Measurements from ENCODE around the gene FANCE.
"Not testable (repeated sequence)": the region's sequence is repeated elsewhere in the genome, so short reads cannot be mapped to it uniquely, and the experiment has no call there.

FANCE gene

DNA sequence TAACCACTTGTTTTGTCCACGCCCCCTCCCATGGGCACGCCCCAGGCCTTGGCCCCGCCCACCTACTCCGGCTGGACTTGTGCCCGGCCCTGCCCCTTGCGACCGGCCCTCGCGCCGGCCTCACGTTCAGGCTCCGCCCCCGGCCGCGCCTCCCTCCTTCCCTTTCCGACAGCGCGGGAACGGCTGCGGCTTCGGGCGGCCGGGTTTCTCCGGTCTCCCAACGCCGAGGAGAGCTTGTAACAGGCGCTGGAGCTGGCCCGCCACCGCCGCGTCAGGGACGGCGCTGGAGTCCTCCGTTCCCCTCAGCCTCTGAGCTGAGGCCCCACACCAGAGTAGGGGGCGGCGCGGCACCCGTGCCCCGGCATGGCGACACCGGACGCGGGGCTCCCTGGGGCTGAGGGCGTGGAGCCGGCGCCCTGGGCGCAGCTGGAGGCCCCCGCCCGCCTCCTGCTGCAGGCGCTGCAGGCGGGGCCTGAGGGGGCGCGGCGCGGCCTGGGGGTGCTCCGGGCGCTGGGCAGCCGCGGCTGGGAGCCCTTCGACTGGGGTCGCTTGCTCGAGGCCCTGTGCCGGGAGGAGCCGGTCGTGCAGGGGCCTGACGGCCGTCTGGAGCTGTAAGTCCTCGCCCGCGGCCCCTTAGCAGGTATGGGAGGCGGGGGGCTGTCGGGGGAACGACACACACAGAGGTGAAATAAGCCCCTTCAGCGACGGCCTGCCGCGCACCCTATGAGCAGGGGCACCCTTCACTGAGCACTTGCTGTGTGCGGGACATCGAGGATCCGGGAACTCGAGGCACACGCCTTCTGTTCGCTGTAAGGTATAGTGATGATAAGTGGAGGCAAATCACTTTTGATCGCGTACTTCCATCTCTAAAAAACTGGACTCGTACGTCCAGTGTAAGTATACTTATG is at the start of gene FANCE:
Gene FANCE (plus strand): TSS at position 156 of the 908 bp plus-strand sequence. CDS start 208 bp downstream, at position 364.
- peak; percentile 76 for DNase-seq

DNA sequence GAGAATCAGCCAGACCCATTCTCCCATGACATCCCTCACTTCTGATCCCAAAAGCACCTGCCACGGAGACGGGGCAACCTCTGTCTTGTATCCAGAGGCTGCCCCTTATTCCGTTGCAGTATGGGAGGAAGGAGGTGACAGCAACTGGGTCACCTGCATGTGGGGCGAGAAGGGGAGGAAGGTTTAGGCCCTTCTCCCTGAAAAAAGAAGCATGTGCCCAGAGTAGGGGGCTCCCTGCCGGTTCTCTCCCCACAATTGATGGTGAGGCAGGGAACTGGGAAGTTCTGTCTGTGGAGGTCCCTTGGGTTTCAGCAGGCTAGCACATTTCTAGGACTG is 49.3 kb upstream of the FANCE start:
- no peak for DNase-seq

GRCh38 chr6:35403544-35404442 is 48.3 kb upstream of the FANCE start:
- DNase-seq, result no peak

- no peak for DNase-seq
These were observed 45.2 kb upstream of the FANCE start for GRCh38 chr6:35406711-35407485.

GRCh38 chr6:35409245-35409644 is 42.9 kb upstream of the FANCE start:
- no peak for DNase-seq

GRCh38 chr6:35410131-35410530 is 42.0 kb upstream of the FANCE start:
- DNase-seq, result no peak

GRCh38 chr6:35411066-35411465 is 41.1 kb upstream of the FANCE start:
- DNase-seq, result no peak

GRCh38 chr6:35412102-35412501 is 40.0 kb upstream of the FANCE start:
- DNase-seq, result no peak

DNA sequence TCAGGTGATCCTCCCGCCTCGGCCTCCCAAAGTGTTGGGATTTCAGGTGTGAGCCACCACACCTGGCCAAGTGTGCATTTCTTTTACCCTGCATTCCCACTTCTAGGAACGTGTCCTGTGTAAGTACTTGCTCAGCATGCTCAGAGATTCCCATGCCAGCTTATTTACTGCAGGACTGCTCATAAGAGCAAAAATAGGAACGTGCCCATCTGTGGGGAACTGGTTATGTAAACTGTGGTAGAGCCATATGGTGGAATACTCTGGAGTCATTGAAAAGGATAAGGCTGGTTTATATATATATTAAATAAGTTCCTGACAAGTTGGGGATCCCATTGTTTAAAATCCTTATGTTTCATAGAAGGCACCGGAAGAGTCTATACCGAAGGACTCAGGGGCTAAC is 38.2 kb upstream of the FANCE start:
- peak; percentile 12 for DNase-seq

DNA sequence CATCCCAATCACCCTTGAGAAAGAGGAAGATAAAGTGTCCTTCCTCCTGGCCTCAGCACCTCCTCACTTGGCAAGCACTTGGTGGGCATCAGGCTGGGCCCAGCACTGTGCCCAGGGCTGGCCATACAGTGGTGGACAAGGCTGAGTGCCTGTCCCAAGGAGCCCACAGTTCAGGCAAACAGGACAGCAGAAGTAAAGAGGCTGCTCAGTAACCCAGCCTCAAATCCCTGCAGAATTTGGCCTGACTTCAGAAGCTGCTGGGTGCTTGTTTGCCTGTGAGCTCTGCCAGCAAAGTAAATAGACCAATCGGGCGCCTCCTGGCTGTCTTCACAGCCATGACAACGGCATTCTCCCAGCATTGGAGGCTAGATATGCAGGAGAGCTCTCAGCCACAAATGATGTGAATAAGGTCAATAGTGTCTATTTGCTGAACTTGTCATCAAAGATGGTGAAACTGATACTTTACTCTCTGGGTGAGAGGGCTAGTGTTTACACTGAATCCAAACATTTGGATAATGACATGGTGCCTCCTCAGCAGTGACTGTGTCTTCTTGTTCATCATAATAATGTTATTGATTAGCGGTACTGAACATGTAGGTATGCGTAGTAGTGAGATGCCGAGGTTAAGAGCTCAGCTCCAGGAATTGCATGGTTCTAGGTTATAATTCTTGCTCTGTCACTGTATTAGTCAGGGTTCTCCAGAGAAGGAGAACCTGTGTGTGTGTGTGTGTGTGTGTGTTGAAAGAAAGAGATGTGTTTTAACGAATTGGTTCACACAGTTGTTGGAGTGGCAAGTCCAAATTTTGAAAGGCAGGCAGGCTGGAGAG is 36.9 kb upstream of the FANCE start:
- DNase-seq, result peak; percentile 19

GRCh38 chr6:35417979-35418661 is 34.0 kb upstream of the FANCE start:
- DNase-seq, result no peak

- DNase-seq, result no peak
These were observed 32.7 kb upstream of the FANCE start for GRCh38 chr6:35419417-35419816.

GRCh38 chr6:35419961-35420360 is 32.2 kb upstream of the FANCE start:
- no peak for DNase-seq

DNA sequence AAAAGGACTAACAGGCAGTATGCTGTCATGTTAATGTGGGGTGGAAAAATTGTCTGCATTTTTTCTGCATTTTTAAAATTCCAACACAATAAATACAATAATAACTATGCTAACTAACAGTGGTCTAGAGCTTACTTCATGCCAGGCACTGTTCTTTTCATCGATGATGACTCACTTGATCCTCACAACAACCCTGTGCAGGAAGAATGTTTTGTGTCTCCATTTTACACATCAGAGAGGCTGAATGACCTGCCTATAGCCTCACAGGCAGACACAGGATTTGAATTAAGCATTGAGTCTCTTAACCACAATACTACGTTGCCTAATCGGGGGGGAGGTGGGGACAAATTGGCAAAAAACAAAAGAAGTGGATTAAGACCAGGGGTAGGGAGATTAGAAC is 26.9 kb upstream of the FANCE start:
- no peak for DNase-seq

GRCh38 chr6:35426074-35426473 is 26.1 kb upstream of the FANCE start:
- DNase-seq, result no peak

GRCh38 chr6:35427435-35427834 is 24.7 kb upstream of the FANCE start:
- DNase-seq, result no peak

DNA sequence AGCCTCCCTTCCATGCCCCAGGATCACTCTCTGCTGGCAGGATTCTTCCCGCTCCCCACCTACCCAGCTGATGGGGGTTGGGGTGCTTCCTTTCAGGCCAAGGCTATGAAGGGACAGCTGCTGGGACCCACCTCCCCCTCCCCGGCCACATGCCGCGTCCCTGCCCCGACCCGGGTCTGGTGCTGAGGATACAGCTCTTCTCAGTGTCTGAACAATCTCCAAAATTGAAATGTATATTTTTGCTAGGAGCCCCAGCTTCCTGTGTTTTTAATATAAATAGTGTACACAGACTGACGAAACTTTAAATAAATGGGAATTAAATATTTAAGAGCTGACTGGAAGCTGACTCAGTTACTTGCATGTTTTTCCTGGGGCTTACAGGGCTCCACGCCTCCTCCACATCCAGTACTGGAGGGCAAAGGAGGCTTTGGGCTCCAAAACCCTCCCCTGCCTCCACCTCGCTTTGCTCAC is 24.3 kb upstream of the FANCE start:
- no peak for DNase-seq

DNA sequence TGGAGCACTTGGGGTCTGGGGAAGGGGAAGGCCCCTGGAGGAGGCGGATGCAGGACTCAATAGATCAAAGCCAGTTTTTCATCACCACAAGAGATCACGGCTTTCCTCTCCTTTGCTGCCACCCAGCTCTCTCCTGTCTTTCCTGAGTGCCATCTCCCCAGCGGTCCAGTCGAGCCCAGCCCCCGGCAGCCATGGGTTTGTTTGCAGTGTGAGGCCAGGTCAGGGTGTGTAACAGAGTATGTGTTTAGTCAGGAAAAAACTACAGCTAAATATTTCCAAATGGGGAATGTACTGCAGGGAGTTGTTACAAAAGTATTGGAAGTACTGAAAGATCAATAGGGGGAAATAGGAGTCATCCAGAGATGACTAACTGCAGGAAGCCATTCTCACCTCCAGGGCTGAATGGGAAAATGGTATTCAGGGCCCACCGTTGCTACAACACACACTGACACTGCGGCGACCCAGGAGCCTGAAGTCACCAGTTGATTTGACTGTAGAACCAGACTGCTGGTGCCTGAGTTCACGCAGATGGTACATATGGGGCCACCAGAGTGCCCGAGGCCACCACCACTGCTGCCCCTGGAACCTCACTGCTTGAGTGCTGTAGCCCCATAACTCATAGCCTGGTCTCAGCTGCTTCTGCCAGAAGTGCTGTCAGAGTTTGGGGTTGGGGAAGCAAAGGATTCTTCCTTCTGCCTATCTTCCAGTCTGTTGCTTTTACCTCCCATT is 23.6 kb upstream of the FANCE start:
- DNase-seq, result no peak

GRCh38 chr6:35429463-35429862 is 22.7 kb upstream of the FANCE start:
- DNase-seq, result no peak

DNA sequence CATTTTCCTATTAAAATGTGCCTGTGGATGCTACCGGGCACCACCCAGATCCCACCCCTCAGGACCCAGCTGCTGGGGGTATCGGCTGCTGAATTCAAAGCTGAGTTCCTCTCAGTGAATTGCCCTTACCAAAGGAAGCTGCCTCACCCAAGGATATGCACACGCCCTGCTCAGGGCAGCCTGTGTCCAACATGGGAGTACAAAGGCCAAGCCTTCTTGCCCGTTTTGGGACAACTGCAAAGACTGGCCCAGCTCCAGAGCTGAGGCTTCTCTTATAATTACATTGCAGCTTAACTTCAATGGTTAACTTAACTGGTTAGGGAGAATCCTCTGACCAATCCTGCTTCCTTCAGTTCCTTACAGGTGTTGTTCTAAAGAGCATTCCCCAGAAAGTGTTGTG is 19.8 kb upstream of the FANCE start:
- no peak for DNase-seq

- DNase-seq, result not testable (repeated sequence)
These were observed 19.4 kb upstream of the FANCE start for GRCh38 chr6:35432702-35433101.

Measured in NCI-H2171 treated with DMSO at 0.1 percent for 48 hours (cell line).